HG03025 (cell line): ENCODE measurements around the gene AZU1.

Source experiments
- ATAC-seq: cut with Tn5 transposase; IDR thresholded peaks from one replicate; pipeline ENCODE4 v1.9.1; 2021; ENCODE audit warnings: mild to moderate bottlenecking, moderate library complexity; ENCODE audit not compliant: unreplicated experiment, low FRiP score

The AZU1 gene, protein sequence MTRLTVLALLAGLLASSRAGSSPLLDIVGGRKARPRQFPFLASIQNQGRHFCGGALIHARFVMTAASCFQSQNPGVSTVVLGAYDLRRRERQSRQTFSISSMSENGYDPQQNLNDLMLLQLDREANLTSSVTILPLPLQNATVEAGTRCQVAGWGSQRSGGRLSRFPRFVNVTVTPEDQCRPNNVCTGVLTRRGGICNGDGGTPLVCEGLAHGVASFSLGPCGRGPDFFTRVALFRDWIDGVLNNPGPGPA

DNA sequence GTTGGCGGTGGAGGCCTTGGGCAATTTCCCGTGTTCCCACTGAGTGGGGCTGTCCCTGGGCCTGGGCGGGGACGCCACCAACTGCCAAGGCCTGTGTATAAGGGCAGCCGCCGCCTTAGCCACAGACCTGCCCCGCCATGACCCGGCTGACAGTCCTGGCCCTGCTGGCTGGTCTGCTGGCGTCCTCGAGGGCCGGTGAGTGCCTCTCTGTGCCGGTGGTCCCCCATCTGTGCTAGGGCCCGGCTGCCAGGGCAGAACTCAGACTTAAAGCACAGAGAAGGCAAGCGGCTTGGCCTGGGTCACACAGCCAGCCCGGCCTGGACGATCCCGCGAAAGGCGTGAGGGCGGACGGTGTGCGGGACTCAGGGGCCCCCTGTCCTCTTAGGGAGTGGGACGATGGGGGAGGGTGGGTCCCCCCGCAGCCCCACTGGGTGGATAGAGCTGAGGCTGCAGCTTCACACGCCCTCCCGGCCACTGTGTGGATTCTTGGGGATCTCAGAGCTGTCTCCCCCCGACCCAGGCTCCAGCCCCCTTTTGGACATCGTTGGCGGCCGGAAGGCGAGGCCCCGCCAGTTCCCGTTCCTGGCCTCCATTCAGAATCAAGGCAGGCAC lies at the start of gene AZU1:
AZU1 (plus strand) TSS at position 128 of the 612 bp plus-strand sequence; CDS start at position 138, 10 bp downstream.
- ATAC-seq: no peak

DNA sequence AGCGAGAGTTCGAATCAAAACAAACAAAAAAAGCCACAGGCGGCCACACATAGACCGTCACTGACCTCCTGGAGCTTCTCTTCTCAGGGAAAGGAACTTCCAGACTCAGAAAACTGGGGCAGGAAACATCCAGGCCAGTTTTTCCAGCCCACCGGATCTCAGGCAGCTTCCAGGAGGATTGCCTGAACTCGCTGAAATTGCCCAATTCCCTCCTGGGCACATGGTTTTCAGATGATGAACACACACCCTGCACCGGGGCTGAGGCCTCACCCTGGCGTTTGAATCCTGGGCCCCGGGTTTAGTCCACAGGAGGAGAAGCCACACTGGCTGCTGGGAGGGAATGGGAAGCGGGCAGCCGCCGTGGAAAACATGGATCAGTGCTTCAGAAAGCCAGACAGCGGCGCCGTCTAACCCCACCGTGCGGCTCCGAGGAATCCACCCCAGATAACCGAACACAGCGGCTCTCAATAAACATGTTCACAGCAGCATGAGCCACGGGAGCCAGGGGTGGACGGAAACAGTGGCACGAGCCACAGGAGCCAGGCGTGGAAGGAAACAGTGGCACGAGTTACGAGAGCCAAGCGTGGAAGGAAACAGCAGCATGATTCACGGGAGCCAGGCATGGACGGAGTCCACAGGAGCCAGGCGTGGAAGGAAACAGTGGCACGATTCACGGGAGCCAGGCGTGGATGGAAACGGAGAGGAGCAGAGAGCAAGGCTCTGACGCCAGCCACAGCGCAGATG lies 48.6 kb upstream of the AZU1 start:
- ATAC-seq: no peak

DNA sequence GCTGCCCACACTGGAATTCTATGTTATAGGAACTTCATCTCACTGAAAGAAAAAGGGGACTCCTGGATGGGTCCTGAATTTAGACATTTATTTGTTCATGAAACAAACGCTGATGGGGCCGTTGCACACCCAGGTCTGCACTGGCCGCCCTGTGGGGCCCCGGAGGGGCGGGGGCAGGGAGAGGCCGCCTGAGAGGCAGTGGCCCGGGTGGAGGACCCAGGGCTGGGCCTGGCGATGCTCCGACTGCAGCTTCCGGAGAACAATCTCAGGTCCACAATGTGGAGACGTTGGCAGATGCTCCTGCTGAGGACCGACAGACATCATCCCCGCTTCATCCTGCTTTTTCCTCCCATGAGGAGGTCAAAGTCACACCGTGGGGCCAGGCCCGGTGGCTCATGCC lies 46.7 kb upstream of the AZU1 start:
- no peak for ATAC-seq

DNA sequence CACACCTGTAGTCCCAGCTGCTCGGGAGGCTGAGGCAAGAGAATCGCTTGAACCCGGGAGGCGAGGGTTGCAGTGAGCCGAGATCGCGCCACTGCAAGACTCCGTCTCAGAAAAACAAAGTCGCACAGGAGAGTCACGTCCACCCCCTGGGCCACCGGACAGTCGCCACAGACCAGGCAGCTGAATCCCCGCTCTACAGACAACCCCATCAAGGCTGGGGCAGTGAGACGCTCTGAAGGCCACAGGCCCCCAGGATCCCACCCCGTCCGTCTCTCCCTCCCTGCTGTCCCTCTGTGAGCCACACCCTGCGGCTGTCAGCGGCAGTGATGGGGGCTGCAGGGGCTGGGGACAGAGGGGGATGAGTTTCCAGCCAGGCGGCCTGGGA lies 45.8 kb upstream of the AZU1 start:
- ATAC-seq: no peak

DNA sequence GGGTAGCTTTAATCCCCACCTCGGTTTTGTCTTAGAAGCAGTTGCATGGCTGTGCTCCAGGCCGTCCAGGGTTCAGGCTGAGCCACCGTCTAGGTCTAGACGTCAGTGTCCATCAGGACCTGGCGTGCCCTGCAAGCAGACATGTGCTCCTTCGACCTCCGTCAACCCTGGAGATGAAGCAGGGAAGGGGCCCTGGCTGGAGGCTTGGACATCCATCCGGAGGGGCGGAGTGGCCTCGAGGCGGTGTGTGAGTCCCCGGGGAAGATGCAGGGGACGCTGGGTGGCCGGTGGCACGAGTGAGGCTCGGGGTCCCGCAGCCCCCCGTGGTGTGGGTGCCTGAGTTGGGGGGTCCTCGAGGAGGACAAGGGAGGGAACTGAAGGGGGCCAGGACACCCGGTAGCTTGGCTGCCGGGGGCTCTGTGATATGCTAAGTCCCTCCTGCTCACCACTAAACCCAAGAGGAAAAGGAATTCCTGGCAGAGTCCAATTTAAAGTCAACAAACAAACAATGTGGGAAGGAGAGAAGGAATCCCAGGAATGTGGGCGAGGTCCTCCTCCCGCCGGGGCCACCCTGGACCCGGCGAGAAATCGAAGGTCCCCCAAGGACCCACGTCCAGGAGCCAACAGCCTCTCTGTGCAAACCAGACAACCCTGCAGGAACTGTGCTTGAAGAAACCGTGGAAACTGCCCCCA lies 45.3 kb upstream of the AZU1 start:
- no peak for ATAC-seq

DNA sequence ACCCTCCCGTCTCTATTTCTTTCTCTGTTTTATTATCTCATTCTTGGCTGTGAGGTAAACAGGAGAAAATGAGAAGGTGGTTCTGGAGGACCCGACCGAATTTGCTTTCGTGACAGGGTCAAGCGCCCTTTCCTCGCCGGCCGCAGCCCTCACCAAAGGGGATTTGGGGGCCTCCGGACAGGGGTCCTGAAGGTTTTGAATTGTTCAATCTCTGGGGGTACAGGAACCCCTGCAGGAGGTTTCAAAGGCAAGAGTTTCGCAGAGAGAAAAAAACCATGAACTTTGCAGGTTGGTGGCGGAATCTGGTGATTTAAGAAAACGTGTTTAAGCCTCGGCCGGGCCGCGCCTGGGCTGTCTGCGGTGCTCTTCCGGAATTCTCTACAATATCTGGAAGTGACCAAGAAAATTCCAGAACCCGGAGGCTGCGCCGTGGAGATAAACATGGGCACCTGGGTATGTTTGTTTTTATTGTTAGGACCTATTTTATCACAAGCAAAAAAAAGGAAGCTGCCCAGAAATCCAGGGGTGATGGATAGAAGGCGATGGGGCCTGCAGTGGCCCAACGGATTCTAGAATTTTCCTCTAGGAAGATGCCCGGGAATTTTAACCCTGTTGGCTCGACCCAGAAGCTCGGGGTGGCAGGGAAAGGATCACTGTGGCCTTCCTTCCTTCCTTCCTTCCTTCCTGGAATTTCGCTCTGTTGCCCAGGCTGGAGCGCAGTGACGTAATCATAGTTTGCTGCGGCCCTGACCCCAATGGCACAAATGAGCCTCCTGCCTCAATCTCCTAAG lies 44.6 kb upstream of the AZU1 start:
- no peak for ATAC-seq

DNA sequence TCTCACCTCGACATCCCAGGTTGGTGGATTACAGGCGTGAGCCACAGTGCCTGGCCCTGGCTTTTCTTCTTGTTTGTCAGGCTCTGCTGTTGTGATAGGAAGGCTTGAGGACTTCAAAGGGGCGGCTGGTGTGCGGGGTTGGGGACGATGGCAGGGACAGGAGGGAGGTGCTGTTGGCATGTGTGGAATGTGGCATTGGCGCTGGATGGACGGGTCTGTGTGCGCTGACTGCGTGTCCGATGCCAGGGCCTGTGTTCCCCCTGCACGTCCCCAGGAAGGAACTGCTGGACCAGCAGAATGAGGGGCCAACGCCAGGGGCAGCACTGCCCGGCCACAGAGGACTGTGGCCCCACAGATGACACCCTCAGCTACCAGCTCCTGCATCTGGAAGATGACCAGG lies 43.1 kb upstream of the AZU1 start:
- no peak for ATAC-seq

DNA sequence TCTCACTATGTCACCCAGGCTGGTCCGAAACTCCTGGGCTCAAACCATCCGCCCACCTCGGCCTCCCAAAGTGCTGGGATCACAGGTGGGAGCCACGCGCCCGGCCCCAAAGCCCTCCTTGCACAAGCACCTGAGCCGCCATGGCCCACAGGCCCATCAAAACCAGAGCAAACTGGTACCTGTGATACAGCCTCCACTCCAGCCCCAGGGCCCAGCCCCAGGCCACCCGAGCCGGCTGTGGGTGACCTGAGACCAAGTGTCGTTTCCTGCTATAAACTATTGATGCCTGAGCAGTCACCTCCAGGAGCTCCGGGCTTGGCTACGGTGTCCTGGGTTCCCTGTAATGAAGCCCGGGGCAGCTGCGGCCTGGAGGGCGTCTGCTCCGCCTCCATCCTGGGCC lies 40.1 kb upstream of the AZU1 start:
- ATAC-seq: no peak

DNA sequence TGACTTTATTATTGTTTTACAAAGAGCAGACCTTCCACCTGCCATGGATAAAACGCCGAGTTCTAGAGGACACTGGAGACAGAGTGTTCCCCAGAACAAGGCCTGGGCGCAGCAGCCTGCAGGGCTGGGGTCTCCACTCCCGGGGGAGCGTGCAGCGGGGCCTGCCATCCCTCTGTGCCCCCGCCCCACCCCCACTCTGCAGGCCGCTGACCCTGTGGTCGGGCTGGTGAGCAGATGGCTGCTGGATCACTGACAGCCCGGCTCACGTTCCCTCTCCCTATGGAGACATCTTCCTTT lies 39.0 kb upstream of the AZU1 start:
- no peak for ATAC-seq

DNA sequence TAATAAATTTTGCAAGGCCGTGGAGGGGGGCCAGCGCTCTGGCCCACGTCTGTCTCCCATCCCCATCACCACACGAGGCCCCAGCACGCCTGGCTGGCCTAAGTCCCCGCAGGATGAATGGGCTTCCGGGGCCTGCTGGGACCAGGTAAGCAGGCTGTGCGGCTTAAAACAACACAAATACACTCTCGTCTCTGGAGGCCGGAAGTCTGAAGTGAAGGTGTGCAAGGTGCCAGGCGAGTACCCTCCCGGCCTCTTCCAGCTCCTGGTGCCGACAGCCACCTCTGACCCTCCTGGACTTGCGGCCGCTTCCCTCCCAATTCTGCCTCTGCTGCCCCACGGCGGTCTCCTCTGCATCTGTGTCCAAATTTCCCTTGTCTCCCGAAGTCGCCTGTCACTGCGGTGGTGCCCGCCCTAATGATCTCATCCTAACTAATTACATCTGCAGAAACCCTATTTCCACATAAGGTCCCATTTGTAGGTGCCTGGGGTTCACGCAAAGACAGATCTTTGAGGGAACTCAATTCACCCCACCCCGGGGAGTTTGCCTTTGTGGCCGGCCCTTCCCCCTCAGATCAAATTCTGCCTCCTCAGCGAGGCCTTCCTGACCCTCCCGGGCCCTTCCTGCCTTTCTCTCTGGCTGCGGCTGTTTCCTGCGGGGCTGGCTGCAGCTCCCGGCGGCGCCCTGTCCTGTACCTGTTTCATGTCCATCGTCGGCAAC lies 38.5 kb upstream of the AZU1 start:
- no peak for ATAC-seq

DNA sequence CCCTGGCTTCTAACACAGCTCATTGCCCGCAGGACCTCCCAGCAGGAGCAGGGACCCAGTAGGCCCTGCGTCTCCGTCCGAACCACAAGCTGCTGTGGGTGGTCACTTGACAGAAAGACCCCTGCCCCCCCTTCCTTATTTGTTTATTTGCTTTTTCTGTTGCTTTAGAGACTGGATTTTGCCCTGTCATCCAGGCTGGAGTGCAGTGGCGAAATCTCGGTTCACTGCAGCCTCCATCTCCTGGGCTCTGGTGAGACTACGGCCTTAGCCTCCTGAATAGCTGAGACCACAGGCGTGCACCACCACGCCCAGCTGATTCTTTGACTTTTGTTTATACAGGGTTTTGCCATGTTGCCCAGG lies 38.0 kb upstream of the AZU1 start:
- no peak for ATAC-seq

DNA sequence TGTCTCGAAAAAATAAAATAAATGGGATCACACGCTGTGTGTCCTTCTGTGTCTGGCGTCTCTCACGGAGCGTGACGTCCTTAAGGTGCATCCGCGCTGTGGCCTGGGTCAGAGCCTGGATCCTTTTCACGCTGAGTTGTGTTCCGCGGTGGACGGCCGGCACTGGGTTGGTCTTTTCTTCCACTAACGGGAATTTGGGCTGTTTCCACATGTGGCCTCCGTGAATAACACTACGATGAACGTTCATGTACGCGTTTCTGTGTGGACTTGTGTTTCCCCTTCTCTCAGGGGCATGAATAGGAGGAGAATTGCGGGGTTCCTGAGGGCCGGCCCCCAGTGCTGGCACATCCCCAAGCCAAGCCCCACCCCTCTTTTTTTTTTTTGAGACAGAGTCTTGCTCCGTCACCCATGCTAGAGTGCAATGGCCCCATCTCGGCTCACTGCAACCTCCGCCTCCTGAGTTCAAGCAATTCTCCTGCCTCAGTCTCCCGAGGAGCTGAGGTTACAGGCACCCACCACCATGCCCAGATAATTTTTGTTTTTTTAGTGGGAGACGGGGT lies 36.5 kb upstream of the AZU1 start:
- ATAC-seq: no peak

DNA sequence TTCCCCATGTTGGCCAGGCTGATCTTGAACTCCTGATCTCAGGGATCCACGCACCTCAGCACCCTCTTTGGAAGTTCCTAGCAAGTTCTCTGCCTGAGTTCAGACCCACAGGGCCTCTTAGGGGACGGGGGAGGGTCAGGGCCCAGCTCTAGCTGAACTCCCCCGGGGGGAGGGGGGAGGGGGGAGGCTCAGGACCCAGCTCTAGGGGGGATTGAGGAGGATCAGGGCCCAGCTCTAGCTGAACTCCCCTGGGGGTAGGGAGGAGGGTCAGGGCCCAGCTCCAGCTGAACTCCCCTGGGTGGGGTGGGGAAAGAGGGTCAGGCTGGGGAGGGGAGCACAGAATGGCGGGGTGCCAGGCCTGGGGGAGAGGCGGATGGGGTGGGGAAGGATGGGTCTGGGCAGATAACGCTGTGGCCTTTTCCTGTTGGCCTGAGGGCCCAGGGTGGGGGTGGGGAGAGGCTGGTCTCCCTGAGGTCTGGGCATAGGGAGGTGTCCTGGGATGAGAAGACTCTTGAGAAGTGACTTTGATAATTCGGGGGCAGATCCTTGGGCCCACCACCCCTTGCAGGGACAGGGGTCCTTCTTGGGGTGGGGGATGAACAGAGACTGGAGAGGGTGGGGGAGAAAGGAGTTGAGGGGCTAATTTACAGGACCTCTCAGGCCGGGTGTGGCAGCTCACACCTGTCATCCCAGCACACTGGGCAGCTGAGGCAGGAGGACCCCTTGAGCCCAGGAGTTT lies 35.9 kb upstream of the AZU1 start:
- no peak for ATAC-seq

DNA sequence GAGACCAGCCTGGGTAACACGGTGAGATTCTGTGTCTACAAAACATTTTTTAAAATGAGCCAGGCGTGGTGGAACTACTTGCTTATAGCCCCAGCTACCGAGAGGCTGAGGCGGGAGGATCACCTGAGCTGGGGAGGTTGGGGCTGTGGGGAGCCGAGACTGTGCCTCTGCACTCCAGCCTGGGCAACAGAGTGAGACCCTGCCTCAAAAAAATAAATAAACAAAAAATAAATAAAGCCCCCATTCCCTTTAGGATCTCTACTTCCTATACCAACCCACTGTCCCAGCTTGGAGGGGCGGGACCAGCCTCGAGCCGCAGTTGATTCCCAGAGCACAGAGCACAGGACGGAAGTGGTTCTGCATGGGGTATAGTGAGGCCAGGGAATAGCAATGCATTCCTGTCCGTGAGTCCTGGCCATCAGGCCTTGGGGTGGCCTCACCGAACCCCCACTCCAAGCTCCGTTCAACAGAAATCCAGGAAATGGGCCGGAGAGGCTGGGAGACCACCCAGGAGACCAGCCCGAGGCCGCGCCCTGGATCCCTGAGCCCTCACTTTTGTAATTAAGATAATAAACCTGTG lies 35.2 kb upstream of the AZU1 start:
- ATAC-seq: no peak

DNA sequence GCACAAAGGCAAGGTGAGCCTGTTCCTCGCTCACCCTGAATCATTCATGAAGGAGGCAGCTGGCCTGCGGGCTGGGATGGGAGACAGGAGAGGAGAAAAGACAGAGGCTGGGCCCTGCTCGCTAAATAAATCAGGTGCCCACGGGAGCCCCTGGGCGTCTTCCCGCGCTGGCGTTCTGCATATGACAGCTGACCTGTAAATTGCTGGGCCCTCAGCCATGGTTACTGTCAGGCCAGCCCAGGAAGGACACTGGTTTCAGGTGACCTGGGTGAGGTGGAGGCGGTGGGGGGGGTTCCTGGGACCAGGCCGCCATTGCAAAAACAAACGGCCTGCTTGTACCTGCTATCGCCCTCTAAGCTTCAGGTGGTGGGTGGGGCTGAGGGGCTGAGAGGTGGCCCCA lies 33.8 kb upstream of the AZU1 start:
- ATAC-seq: no peak

DNA sequence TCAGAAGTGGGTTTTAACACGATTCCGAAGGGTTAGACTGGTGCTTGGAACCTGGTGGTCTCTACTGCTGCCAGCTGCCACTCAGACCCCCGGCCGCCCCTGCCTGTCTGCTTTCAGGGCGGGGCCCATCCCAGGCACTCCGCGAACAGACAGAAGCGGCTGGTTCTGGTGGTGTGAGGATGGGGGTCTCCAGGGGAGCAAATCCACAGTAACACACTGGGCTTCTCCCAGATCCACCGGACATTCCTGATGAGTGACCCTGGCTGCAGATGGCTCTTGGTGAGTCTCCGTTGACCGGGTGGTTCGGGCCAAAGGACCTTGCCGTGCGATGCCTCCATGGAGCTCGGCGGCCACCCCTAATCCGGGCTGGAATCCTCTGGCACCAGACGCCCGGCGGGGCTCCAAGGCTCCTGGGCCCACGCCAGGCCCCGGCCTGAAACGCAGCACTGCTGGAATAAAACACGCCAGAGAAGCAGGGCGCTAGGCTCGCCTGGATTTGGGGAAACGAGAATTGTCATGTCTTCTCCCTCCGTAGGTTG lies 32.5 kb upstream of the AZU1 start:
- ATAC-seq: no peak

DNA sequence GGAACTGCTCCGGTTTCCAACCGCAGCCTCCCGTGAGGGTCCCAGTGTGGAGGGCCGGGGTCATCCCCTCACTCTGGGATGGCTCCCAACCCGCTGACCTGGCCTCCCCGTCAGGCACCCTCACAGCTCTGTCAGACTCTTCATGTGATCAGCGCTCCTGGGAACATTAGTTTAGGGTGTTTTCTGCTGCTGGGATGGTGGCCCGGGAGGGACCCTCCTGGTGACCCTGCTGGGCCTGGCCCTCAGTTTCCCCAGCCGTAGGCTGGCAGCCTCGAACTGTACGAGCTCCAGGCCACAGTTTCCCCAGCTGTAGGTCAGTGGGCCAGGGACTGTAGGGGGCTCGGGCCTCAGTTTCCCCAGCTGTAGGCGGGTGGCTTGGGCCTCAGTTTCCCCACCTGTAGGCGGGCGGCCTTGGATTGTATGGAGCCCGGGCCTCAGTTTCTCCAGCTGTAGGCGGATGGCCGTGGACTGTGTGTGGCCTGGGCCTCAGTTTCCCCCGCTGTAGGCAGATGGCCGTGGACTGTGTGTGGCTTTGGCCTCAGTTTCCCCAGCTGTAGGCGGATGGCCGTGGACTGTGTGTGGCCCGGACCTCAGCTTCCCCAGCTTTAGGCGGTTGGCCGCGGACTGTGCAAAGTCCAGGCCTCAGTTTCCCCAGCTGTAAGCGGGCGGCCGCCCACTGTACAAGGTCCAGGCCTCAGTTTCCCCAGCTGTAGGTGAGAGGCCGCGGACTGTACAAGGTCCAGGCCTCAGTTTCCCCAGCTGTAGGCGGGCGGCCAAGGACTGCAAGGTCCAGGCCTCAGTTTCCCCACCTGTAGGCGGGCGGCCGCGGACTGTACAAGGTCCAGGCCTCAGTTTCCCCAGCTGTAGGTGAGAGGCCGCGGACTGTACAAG lies 31.7 kb upstream of the AZU1 start:
- no peak for ATAC-seq
